ENCODE data around the gene ZNF410.

The ZNF410 gene

GRCh38 chr14:73961192-73961591 is 74.5 kb downstream of the ZNF410 start:
- in situ Hi-C loops (cut with HindIII; ENCODE audit: low sequenced_read_pairs) = no loop called here
- TF ChIP-seq, protein P1, sequence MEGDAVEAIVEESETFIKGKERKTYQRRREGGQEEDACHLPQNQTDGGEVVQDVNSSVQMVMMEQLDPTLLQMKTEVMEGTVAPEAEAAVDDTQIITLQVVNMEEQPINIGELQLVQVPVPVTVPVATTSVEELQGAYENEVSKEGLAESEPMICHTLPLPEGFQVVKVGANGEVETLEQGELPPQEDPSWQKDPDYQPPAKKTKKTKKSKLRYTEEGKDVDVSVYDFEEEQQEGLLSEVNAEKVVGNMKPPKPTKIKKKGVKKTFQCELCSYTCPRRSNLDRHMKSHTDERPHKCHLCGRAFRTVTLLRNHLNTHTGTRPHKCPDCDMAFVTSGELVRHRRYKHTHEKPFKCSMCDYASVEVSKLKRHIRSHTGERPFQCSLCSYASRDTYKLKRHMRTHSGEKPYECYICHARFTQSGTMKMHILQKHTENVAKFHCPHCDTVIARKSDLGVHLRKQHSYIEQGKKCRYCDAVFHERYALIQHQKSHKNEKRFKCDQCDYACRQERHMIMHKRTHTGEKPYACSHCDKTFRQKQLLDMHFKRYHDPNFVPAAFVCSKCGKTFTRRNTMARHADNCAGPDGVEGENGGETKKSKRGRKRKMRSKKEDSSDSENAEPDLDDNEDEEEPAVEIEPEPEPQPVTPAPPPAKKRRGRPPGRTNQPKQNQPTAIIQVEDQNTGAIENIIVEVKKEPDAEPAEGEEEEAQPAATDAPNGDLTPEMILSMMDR (IDR thresholded peaks at IDR 0.05; ENCODE audit: low read depth, low read length, missing control alignments) = no peak
- no peak overlapping the region for H3K4me3 ChIP-seq (ENCODE audit: low read depth, low read length)
- no peak for DNase-seq (ENCODE audit: low read depth)

DNA sequence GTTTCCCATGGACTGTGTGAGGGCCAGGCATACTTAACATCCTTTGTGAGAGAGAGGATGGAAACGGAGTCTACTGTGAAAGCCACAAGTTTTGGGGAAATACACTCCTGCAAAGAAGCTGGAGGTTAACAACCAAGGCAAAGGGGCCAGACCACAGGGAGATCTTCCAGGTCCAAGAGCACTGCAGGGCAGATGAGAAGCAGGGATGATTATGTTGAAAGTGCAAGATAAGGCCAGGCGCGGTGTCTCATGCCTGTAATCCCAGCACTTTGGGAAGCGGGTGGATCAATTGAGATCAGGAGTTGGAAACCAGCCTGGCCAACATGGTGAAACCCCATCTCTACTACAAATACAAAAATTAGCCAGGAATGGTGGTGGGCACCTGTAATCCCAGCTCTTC is 78.6 kb downstream of the ZNF410 start:
- DNase-seq (ENCODE audit: low read depth) = no peak
- in situ Hi-C loops (cut with HindIII; ENCODE audit: low sequenced_read_pairs) = no loop called here
- TF ChIP-seq, protein P1 (IDR thresholded peaks at IDR 0.05; ENCODE audit: low read depth, low read length, missing control alignments) = no peak
- H3K4me3 ChIP-seq (ENCODE audit: low read depth, low read length) = no peak overlapping the region

- DNase-seq (ENCODE audit: low read depth) = no peak
- H3K4me3 ChIP-seq (ENCODE audit: low read depth, low read length) = no peak overlapping the region
- in situ Hi-C loops (cut with HindIII; ENCODE audit: low sequenced_read_pairs) = no loop called here
- TF ChIP-seq, protein P1 (IDR thresholded peaks at IDR 0.05; ENCODE audit: low read depth, low read length, missing control alignments) = no peak
Observed at GRCh38 chr14:73968885-73969284, 82.2 kb downstream of the ZNF410 start.

- no peak for DNase-seq (ENCODE audit: low read depth)
- H3K4me3 ChIP-seq (ENCODE audit: low read depth, low read length) = no peak overlapping the region
- in situ Hi-C loops (cut with HindIII; ENCODE audit: low sequenced_read_pairs) = no loop called here
- TF ChIP-seq, protein P1 (IDR thresholded peaks at IDR 0.05; ENCODE audit: low read depth, low read length, missing control alignments) = no peak
Observed at GRCh38 chr14:73973497-73973896, 86.8 kb downstream of the ZNF410 start.

DNA sequence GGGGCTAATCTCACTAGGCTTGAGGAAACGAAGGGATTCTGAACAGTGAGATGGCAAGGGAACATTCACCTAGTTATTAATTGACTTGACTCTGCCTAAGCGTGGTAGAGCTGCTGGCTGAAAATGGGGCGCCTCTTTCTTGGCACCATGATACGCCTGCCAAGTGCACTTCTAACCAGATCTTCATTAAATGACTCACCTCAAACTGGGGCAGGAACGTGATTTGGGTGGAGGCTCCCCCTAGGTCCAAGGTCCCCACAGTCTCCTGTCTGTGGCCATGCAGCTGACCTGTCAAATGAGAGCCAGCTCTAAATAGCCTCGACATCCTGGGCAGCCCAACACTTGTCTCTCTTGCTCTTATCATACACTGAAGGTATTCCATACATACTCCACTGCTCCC is 89.5 kb downstream of the ZNF410 start:
- TF ChIP-seq, protein P1 (IDR thresholded peaks at IDR 0.05; ENCODE audit: low read depth, low read length, missing control alignments) = no peak
- DNase-seq (ENCODE audit: low read depth) = no peak
- in situ Hi-C loops (cut with HindIII; ENCODE audit: low sequenced_read_pairs) = no loop called here
- no peak overlapping the region for H3K4me3 ChIP-seq (ENCODE audit: low read depth, low read length)

DNA sequence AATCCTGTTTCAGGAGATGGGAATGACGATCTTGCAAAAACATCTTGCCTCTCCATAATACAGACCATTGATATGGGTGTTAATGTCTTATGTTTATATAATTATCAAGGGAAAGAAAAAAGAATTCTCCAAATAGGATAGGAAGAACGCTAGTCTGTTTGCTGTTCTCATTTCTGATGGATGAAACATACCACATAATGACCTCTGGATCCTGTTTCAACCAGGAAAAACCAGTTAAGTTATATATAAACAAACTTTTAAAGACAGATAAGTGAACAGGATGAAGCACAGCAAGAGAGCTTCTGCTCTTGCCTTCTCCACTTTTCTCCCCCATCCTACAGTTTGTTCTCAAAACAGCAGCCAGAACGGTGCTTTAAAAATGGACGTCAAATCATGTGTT is 91.2 kb downstream of the ZNF410 start:
- H3K4me3 ChIP-seq (ENCODE audit: low read depth, low read length) = no peak overlapping the region
- in situ Hi-C loops (cut with HindIII; ENCODE audit: low sequenced_read_pairs) = no loop called here
- TF ChIP-seq, protein P1 (IDR thresholded peaks at IDR 0.05; ENCODE audit: low read depth, low read length, missing control alignments) = no peak
- DNase-seq (ENCODE audit: low read depth) = no peak

All from astrocyte of the cerebellum (primary cell).